GM10248 (cell line): ENCODE measurements around the gene XRRA1.

Experiments used
- CTCF ChIA-PET: fragments of 300-600 bp; sonication (Branson Sonifier 250); formaldehyde crosslinking; extraction: SDS; loops from one replicate; lab custom pipeline; 2021; ENCODE audit warnings: antibody characterized with exemption; lab: Yijun Ruan, JAX
- POLR2A ChIA-PET: fragments of 350-650 bp; sonication (Branson Sonifier 250); formaldehyde crosslinking; extraction: SDS; loops from one replicate; lab custom pipeline; 2020; ENCODE audit warnings: antibody characterized with exemption; lab: Yijun Ruan, JAX
- DNase-seq: peaks from one replicate; pipeline ENCODE4 v3.0.0; 2012; ENCODE audit errors: extremely low spot score
- CTCF ChIP-seq: IDR thresholded peaks from 2 replicates; pipeline ENCODE4 v1.5.1; 2012; ENCODE audit warnings: mild to moderate bottlenecking, low read depth; ENCODE audit errors: extremely low read depth, missing control alignments, control extremely low read depth

Gene XRRA1

GRCh38 chr11:74845978-74846517 is 102.8 kb downstream of the XRRA1 start:
- ChIA-PET CTCF (no interaction called here), POLR2A (no interaction called here)
- no peak for DNase-seq
- no peak for TF ChIP-seq CTCF

GRCh38 chr11:74844865-74845264 is 104.0 kb downstream of the XRRA1 start:
- ChIA-PET CTCF (interaction anchor here (0.8 to 1.6 kb wide), 3 partner anchors 11 to 105 kb away, joined by 3 to 4 read pairs (median 3); no protein-coding TSS in a partner anchor), POLR2A (no interaction called here)
- no peak for DNase-seq
- TF ChIP-seq CTCF = no peak

GRCh38 chr11:74844072-74844471 is 104.8 kb downstream of the XRRA1 start:
- ChIA-PET CTCF (interaction anchor here (0.8 to 1.6 kb wide), 2 partner anchors 11 to 104 kb away, joined by 3 read pairs; no protein-coding TSS in a partner anchor), POLR2A (no interaction called here)
- TF ChIP-seq CTCF = no peak
- no peak for DNase-seq

GRCh38 chr11:74842967-74843366 is 105.9 kb downstream of the XRRA1 start:
- peak; percentile 26 for TF ChIP-seq CTCF
- CTCF ChIA-PET = no interaction called here
- POLR2A ChIA-PET = no interaction called here
- no peak for DNase-seq

- ChIA-PET CTCF (interaction anchor here (1.2 to 1.5 kb wide), 3 partner anchors 11 to 62 kb away, joined by 3 to 5 read pairs (median 3); no protein-coding TSS in a partner anchor), POLR2A (no interaction called here)
- TF ChIP-seq CTCF = no peak
- DNase-seq = no peak
Measured at GRCh38 chr11:74840486-74840885, 108.4 kb downstream of the XRRA1 start.

- ChIA-PET POLR2A (no interaction called here), CTCF (interaction anchor here (1.2 to 1.5 kb wide), 3 partner anchors 12 to 62 kb away, joined by 3 to 5 read pairs (median 3); no protein-coding TSS in a partner anchor)
Measured at GRCh38 chr11:74839971-74840370, 108.9 kb downstream of the XRRA1 start.

More at GRCh38 chr11:74839971-74840370, 108.9 kb downstream of the XRRA1 start:
- TF ChIP-seq CTCF = no peak
- DNase-seq = no peak
